HEK293 (cell line): ENCODE results near the gene SLC2A11.

ENCODE experiments used
- ZNF473 ChIP-seq: fragments of 450-650 bp; formaldehyde crosslinking; IDR thresholded peaks from 2 replicates; pipeline ENCODE4 v1.5.1; 2017; ENCODE audit warnings: missing biosample characterization, missing genetic modification characterization
- ZNF558 ChIP-seq: fragments of 450-650 bp; formaldehyde crosslinking; IDR thresholded peaks from 2 replicates; pipeline ENCODE4 v1.5.1; 2016; ENCODE audit warnings: missing biosample characterization, missing genetic modification characterization
- ZNF585B ChIP-seq: fragments of 450-650 bp; formaldehyde crosslinking; IDR thresholded peaks from 2 replicates; pipeline ENCODE4 v1.5.1; 2016; ENCODE audit warnings: missing biosample characterization, missing genetic modification characterization
- ZNF76 ChIP-seq: fragments of 450-650 bp; formaldehyde crosslinking; IDR thresholded peaks from 2 replicates; pipeline ENCODE4; 2016; ENCODE audit warnings: low read depth, missing biosample characterization, missing genetic modification characterization, borderline replicate concordance
- TF ChIP-seq, protein P1 (sequence below): fragments of 450-650 bp; formaldehyde crosslinking; IDR thresholded peaks from 2 replicates; pipeline ENCODE4 v1.5.1; 2016; ENCODE audit warnings: missing biosample characterization, missing genetic modification characterization
- TF ChIP-seq, protein P2 (sequence below): fragments of 450-650 bp; formaldehyde crosslinking; IDR thresholded peaks from 2 replicates; pipeline ENCODE4 v1.5.1; 2016; ENCODE audit warnings: missing biosample characterization, missing genetic modification characterization
- TF ChIP-seq, protein P3 (sequence below): fragments of 450-650 bp; formaldehyde crosslinking; IDR thresholded peaks from 2 replicates; pipeline ENCODE4; 2016; ENCODE audit warnings: missing biosample characterization, missing genetic modification characterization
- TF ChIP-seq, protein P4 (sequence below): fragments of 450-650 bp; formaldehyde crosslinking; IDR thresholded peaks from 2 replicates; pipeline ENCODE4 v1.5.1; 2016; ENCODE audit warnings: missing biosample characterization, missing genetic modification characterization

- no peak for TF ChIP-seq ZNF473 (tag by site-specific recombination)
- TF ChIP-seq, protein P1, sequence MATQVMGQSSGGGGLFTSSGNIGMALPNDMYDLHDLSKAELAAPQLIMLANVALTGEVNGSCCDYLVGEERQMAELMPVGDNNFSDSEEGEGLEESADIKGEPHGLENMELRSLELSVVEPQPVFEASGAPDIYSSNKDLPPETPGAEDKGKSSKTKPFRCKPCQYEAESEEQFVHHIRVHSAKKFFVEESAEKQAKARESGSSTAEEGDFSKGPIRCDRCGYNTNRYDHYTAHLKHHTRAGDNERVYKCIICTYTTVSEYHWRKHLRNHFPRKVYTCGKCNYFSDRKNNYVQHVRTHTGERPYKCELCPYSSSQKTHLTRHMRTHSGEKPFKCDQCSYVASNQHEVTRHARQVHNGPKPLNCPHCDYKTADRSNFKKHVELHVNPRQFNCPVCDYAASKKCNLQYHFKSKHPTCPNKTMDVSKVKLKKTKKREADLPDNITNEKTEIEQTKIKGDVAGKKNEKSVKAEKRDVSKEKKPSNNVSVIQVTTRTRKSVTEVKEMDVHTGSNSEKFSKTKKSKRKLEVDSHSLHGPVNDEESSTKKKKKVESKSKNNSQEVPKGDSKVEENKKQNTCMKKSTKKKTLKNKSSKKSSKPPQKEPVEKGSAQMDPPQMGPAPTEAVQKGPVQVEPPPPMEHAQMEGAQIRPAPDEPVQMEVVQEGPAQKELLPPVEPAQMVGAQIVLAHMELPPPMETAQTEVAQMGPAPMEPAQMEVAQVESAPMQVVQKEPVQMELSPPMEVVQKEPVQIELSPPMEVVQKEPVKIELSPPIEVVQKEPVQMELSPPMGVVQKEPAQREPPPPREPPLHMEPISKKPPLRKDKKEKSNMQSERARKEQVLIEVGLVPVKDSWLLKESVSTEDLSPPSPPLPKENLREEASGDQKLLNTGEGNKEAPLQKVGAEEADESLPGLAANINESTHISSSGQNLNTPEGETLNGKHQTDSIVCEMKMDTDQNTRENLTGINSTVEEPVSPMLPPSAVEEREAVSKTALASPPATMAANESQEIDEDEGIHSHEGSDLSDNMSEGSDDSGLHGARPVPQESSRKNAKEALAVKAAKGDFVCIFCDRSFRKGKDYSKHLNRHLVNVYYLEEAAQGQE (tag by site-specific recombination), result no peak
- TF ChIP-seq, protein P2, sequence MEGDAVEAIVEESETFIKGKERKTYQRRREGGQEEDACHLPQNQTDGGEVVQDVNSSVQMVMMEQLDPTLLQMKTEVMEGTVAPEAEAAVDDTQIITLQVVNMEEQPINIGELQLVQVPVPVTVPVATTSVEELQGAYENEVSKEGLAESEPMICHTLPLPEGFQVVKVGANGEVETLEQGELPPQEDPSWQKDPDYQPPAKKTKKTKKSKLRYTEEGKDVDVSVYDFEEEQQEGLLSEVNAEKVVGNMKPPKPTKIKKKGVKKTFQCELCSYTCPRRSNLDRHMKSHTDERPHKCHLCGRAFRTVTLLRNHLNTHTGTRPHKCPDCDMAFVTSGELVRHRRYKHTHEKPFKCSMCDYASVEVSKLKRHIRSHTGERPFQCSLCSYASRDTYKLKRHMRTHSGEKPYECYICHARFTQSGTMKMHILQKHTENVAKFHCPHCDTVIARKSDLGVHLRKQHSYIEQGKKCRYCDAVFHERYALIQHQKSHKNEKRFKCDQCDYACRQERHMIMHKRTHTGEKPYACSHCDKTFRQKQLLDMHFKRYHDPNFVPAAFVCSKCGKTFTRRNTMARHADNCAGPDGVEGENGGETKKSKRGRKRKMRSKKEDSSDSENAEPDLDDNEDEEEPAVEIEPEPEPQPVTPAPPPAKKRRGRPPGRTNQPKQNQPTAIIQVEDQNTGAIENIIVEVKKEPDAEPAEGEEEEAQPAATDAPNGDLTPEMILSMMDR (tag by site-specific recombination), result peak; percentile 98
- TF ChIP-seq ZNF76 (tag by site-specific recombination), result no peak; the same call in 1 of the 2 replicates
- TF ChIP-seq ZNF558 (tag by site-specific recombination), result no peak
- TF ChIP-seq, protein P3, sequence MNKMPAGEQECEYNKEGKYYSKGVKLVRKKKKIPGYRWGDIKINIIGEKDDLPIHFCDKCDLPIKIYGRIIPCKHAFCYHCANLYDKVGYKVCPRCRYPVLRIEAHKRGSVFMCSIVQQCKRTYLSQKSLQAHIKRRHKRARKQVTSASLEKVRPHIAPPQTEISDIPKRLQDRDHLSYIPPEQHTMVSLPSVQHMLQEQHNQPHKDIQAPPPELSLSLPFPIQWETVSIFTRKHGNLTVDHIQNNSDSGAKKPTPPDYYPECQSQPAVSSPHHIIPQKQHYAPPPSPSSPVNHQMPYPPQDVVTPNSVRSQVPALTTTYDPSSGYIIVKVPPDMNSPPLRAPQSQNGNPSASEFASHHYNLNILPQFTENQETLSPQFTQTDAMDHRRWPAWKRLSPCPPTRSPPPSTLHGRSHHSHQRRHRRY (tag by site-specific recombination), result no peak
- TF ChIP-seq, protein P4, sequence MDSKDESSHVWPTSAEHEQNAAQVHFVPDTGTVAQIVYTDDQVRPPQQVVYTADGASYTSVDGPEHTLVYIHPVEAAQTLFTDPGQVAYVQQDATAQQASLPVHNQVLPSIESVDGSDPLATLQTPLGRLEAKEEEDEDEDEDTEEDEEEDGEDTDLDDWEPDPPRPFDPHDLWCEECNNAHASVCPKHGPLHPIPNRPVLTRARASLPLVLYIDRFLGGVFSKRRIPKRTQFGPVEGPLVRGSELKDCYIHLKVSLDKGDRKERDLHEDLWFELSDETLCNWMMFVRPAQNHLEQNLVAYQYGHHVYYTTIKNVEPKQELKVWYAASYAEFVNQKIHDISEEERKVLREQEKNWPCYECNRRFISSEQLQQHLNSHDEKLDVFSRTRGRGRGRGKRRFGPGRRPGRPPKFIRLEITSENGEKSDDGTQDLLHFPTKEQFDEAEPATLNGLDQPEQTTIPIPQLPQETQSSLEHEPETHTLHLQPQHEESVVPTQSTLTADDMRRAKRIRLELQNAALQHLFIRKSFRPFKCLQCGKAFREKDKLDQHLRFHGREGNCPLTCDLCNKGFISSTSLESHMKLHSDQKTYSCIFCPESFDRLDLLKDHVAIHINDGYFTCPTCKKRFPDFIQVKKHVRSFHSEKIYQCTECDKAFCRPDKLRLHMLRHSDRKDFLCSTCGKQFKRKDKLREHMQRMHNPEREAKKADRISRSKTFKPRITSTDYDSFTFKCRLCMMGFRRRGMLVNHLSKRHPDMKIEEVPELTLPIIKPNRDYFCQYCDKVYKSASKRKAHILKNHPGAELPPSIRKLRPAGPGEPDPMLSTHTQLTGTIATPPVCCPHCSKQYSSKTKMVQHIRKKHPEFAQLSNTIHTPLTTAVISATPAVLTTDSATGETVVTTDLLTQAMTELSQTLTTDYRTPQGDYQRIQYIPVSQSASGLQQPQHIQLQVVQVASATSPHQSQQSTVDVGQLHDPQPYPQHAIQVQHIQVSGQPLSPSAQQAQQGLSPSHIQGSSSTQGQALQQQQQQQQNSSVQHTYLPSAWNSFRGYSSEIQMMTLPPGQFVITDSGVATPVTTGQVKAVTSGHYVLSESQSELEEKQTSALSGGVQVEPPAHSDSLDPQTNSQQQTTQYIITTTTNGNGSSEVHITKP (tag by site-specific recombination), result no peak; the same call in 1 of the 2 replicates
- TF ChIP-seq ZNF585B (tag by site-specific recombination), result no peak
These were observed 36.5 kb downstream of the SLC2A11 start, which contains the start of gene MIF for GRCh38 chr22:23893945-23894709.
